CD4-positive, alpha-beta T cell treated with Interferon gamma for 1 hour (primary cell): ENCODE measurements around the gene NUDT3.
"Not testable (repeated sequence)": the region's sequence is repeated elsewhere in the genome, so short reads cannot be mapped to it uniquely, and the experiment has no call there.

ENCODE experiments used
- DNase-seq: peaks from one replicate; pipeline ENCODE4 v3.0.0-alpha.2; 2020

NUDT3 gene

DNA sequence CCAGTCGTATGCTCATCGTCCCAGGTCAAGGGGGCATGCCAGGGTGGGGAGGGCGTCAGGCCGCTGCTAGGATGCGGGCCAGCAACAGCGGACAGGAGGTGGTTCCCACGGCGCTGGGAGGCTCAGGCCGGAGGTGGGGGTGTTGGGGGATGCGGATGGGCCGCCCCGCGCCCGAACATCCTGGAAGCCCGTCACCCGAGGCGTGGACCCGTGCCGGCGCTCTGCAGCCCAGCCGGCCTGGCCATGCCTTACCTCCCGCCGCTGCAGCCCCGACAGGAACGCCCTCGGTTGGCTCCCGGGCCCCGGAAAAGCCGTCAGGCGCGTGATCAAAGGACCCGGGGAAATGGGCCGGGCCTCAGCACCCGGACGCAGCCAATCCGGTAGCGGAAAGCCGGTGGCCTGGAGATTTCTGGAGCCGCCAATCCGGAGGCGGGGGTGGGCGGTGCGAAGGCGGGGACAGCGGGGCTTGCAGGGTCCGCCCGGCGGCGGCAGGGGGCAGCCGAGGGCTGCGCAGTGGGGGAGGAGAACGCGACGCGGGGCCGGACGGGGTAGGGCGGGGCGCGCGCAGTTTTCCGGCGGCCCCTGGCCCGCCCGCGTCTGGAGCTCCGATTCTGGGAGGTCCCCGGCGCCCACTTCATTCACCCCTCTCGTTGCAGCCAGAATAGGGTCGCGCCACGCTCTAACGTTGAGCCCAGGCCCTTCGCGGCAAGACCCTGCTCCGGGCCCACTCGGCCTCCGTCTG is 143.6 kb downstream of the NUDT3 start, which contains the start of gene SMIM29:
TSS of gene SMIM29 (minus strand) at position 280 of the 742 bp plus-strand sequence. CDS start 1,215 bp downstream, outside the sequence.
- peak; percentile 95 for DNase-seq

DNA sequence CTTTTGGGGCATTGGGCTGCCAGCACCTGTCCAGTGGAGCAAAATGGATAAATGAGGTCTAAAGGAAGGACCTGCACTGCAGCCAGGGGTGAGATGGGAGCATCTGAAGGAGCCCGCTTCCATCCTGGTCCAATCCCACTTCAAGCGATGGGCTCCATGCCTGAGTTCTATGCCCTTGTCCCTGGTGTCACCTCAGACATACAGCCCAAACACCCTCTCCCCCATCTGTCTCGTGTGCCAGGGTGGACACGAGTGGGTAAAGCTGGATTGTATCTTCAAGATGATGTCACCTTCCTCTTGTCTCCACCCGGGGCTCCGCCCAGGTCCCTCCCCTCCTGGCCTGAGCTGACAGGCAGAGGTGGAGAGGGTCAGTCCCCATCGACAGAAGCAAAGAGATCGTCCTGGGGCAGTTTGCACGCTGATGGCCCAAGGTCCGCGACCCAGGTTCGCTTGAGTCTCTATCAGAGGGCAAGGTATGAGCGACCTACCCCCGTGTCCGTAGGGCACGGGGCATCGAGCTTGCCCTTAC is 144.2 kb downstream of the NUDT3 start:
- DNase-seq = peak; percentile 68

DNA sequence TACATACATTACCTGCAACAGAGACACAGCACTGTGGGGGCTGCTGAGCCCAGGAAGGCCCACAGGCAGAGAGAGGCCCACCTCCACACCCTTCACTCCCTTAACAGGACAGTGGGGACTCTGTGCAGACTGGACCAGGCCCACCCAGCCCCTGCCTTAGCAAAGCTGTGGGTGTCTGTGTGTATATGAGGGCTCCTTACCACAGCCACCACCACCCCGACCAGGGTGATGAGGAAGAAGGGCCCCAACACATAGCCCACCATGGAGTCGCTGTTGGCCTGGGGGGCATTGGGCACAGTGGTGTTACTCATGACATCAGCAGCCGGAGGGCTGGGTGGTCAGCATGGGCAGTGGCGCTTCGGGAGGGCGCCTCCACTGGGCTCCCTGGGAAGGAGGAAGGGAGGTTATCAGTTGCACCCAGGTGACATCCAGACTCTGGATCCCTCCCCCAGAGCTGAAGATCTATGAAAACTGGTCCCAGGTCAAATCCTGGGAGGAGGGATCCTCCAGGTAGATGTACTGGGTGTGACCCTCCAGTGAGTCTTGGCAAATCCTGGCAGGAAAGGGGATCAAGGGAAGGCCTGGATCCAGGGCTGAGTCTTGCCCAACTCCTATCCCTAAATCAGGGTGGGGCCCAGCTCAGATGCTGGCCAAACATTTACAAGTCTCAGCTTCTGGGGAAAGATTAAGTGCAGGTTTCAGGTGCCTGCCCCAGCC is 144.8 kb downstream of the NUDT3 start:
- no peak for DNase-seq

DNA sequence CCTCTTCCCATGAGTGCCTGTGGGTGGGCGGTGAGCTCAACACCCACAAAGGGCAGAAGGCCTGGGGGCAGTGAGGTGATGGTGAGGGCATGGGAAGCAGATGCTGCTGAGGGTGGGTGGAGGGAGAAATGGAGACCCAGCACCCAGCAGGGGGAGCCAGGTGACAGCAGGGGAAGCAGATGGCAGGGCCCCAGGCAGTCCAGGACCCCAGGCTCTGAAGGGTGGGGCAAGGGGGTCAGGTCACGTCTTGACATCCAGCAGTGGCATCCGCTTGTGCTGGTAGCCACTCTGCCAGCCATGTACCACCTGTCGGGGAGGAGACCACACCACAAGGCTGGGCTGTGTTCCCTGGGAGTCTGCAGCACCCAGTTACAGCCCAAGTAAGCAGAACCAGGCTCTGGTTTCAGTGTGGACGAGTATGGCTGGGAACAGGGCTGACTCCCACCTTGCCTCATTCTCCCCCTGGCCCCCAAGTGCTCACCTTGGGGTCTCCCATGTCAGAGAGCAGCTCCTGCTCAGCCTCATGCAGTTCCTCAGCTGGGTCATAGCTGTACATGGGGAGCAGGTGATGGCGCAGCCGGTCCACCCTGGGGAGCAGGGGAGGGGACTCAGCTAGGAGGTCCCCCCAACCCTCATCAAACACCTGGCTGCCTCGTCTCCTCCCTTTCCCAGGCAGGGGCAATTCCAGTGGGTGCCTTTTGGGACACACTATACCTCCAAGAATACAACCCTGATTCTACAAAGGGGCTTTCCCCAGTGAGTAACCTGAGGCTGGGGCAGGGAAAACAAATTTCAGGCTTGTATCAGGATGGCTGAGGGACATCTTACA is 145.7 kb downstream of the NUDT3 start:
- DNase-seq = peak; percentile 53

DNA sequence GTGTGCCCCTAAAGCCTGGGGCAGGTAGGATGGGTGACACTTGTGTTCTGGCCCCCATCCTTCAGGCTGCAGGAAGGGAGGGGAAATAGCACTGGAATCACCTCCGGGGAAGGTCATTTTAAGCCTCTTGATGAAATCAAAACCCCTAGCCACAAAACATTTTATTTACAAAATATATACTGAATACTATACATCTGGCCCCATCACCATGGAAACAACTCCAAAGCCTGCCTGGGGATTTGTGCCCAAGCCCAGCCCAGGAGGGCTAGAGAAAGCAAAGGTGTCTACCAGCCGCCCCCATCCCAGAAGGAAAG is 146.3 kb downstream of the NUDT3 start:
- no peak for DNase-seq

DNA sequence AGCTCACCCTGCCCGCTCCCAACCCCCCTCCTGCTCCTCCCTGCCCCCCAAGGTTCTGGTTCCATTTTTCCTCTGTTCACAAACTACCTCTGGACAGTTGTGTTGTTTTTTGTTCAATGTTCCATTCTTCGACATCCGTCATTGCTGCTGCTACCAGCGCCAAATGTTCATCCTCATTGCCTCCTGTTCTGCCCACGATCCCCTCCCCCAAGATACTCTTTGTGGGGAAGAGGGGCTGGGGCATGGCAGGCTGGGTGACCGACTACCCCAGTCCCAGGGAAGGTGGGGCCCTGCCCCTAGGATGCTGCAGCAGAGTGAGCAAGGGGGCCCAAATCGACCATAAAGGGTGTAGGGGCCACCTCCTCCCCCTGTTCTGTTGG is 146.7 kb downstream of the NUDT3 start:
- DNase-seq = not testable (repeated sequence)

DNA sequence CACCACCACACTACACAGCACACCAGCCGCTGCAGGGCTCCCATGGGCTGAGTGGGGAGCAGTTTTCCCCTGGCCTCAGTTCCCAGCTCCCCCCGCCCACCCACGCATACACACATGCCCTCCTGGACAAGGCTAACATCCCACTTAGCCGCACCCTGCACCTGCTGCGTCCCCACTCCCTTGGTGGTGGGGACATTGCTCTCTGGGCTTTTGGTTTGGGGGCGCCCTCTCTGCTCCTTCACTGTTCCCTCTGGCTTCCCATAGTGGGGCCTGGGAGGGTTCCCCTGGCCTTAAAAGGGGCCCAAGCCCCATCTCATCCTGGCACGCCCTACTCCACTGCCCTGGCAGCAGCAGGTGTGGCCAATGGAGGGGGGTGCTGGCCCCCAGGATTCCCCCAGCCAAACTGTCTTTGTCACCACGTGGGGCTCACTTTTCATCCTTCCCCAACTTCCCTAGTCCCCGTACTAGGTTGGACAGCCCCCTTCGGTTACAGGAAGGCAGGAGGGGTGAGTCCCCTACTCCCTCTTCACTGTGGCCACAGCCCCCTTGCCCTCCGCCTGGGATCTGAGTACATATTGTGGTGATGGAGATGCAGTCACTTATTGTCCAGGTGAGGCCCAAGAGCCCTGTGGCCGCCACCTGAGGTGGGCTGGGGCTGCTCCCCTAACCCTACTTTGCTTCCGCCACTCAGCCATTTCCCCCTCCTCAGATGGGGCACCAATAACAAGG is 147.3 kb downstream of the NUDT3 start:
- not testable (repeated sequence) for DNase-seq

DNA sequence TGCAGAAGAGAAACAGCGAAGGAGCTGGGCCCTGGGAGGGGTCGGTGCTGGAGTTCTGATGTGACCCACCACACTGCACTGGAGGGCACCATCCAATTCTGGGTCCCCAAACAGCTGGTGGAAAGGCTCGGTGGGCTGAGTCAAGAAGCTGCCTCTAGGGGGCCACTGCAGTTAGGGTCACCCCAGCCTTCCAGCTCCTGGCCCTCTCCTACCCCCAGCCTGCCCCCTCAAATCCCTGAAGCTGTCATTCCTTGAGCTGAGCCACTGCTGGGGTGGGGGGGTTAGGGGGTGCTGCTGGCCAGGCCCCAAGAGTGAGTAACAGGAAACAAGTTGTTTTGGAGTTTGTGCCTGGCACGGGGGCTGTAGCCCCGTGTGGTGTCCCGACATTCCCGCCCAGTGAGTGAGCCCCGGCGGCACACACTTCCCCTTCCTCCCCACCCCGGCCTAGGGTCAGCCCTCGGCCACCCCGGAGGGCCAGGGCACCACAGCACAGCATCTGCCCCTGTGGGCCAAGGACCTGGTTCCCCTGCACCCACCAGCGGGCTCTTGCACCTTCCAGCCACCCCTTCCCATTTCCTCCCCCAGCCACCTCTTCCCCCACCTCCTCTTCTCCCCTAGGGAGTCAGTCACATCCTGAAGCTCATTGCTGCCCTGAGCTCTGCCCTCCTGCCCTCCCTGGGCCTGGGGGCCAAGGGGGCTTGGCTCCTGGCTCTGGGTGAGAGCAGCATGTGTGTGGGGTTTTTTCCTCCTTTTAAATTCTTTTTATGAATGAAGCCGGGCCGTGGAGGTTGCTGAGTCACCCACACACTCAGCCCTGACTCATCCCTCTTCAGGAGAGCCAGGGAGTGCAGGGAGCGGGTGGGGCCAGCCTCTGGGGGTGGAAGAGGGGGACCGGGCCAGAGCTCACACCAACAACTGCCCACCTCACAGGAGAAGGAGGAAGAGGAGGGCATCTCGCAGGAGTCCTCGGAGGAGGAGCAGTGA is 148.3 kb downstream of the NUDT3 start:
- DNase-seq = peak; percentile 52

DNA sequence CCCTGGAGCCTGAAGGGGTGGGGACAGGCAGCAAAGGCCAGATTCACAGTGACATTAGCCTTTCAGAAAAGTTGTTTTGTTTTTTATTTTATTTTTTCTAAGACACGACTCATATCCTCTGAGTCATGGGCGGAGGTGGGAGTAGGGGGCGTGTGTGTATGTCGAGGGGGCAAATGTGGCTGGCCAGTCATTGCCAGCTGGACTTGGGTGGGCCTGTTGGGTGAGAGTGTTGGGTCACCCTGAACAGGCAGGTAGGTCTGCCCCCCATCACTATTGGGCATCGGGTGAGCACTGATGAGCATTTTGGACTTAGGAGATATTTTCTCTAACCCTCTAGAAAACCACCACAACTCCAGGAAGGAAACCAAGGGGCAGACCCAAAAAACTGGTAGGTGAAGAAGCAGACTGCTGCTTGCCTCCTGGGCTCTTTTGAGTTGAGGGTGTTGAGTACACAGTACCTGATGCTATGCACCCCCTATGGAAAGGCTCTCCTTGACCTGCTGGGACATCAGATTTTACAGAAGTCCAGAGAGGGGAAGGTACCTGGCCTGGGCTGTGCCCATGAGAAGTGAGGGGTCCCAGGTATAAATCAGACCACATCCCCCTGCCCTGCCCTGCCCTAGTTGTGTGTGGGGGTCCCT is 149.2 kb downstream of the NUDT3 start:
- no peak for DNase-seq

DNA sequence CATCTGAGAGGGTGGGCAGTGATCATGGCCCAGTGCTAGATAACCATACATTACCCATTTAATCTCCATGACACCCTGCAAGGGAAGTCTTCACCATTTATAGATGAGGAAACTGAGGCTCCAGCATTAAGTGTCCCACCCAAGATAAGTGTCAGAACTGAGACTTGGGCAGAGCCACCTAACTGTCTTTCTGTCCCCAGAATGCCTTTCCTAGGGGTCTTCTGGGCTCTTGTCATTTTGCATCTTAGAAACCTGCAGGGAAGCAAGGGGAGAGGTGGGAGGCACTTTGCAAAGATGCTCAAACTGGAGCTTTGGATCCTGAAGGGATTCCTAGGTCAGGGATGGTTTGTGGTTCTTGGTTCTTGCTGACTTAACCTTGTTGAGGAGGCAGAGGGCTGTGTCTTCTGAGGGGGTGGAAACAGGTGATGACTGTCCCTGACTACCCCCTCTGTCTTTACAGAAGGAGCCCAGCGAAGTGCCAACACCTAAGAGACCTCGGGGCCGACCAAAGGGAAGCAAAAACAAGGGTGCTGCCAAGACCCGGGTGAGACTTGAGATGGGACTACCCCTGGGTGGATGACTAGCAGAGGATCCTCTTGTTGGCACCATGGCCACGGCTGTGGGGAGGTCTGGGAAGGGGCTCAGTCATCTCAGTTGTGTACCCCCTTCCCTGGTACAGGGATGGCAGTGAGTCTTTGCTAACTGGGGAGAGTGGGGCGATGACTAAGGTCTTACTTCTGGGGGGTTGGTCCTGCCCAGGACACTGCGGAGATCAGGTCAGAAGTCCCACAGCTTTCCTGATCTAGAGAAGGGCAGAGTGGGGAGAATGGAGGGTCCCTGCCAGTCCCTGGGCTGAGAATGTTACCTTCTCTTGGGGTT is 150.0 kb downstream of the NUDT3 start:
- no peak for DNase-seq

DNA sequence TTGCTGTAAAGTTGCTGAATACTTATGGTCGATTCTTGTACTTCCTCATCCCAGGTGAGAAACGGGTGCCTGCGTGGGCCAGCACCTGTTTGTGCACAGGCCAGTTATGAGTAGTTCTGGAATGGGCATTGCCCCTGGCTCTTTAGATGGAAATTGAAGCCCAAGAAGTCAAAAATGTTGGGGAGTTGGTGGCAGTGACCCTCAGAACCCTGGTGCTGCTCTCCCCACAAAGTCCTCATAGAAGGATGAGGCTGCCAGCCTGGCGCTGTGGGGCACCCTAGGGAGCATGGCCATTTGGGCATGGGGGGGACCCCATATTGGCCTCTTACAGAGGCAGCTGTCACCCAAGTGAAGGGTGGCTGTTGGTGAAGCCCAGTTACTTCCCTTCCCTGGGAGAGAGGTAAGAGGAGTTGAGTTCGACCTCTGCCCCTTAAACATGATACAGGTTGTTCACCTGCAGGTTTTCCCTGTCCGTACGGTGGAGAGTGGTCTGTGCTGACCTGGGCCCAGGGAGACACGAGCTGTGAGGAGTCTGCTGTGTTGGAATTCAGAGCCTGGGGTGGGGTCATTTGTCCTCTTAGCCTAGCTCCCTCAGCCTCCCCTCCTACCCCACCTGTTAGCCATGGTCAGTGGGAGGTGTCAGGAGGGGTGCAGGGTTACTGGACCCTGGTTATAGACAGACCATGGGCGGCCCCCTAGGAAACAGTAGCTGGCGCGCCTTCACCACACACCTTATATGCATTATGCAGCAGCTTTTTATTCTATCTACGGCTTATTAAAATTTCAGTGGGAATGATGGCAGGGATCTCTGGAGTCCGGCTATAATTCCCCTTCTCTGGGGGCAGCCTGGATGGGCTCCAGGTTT is 150.9 kb downstream of the NUDT3 start:
- no peak for DNase-seq

DNA sequence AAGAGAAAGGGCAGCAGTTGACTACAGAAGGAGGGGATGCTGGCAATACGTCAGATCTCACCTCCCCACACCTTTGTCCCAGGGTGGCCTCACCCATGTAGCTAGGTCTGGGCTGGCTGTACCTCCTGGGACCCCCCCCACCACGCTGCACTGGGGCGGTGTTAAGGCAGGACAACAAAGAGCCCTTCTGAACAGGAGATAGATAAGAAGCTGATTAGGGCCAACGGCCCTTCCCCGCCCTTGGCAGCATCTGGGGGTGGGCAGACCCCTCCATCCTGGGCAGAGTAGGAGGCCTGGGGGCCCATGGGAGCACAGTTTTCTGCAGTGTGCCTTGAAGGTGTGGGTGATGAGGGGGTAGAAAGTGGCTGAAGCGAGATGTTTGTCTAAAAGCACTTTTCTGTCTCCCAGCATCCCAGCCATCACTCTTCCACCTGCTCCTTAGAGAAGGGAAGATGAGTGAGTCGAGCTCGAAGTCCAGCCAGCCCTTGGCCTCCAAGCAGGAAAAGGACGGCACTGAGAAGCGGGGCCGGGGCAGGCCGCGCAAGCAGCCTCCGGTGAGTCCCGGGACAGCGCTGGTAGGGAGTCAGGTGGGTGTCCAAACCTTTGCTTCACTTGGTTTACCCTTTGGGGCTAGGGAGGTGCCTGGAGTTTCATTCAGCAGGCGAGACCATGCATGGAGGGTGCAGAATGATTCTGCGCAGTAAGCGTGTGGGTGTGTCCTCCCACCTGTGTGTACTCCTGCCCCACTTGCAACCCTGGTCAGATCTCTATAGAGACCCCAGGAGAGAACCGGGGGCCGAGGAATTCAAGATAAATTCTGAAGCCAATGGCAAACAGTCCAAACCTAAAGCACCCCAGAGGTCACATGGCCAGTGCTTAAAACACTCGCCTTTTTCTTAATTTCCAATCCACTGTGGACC is 151.9 kb downstream of the NUDT3 start:
- DNase-seq = no peak

DNA sequence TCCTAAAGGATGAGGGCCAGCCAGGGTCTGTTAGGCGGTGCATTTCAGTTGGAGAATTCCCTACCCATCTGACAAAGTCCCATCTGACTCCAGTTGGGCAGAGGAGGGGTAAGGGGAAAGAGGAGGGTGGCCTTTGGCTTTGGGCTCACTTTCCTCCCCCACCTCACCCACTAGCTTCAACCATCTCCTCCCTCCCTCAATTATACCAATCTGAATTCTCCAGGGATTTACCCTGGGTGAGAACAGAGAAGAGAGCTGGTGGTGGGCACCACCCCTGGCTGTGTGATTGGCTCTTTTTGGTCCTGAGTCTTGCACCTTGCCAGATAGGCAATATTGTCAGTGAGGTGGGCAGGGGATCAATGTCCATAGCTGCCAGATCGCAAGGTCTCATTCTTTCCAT is 152.6 kb downstream of the NUDT3 start:
- no peak for DNase-seq

DNA sequence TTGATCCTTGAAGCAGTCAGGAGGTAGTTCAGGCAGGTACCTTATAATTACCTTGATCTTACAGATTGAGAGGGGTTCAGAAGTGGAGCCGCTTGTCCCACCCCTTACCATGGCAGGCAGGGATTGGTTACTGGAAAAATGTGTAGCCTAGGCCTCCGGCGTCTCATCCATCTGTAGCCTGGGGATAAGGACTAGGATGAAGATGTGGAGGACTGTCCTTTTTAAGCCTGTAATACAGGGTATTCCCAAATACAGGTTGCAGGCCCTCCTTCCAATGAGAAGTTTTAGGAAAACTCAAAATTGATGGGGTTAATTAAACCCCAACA is 153.0 kb downstream of the NUDT3 start:
- DNase-seq = no peak

DNA sequence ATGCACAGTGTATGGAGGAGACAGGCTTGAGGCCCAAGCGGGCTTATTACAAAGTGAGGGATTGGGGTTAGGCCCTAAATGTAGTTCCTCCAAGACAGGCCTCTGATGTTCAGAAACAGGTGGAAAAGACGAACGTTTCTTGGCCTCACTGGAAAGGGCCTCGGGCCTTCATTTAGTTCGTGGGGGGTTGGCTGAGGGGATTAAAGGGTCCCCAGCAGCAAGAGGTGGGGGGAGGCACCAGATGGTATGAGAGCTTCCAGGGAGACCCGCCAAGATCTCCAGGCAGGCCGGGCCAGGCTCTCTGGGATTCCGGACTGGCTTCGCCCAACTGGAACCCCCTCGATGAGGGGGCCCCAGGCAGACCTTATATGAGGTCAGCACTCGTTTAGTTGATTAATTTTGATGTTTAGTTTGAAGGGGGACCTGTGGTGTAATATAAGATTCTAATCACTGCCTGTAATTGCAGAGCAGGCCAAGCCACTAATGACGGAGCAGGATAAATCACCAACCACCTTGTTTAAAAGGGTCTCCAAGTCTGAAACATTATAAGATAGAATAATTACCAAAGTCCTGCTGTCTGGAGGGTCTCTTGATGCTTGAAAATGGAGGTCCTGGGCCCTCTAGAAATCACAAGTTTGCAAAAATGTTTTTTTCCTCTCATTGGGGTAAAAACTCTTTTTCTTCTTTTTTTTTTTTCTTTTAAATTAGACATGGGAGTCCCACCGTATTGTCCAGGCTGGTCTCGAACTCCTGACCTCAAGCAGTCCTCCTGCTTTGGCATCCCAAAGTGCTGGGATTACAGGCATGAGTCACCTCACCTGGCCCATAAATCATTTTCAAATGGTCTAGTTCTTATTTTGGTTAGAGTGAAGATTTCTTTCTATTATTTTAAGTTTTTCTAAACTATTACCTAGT is 153.6 kb downstream of the NUDT3 start:
- DNase-seq = no peak

DNA sequence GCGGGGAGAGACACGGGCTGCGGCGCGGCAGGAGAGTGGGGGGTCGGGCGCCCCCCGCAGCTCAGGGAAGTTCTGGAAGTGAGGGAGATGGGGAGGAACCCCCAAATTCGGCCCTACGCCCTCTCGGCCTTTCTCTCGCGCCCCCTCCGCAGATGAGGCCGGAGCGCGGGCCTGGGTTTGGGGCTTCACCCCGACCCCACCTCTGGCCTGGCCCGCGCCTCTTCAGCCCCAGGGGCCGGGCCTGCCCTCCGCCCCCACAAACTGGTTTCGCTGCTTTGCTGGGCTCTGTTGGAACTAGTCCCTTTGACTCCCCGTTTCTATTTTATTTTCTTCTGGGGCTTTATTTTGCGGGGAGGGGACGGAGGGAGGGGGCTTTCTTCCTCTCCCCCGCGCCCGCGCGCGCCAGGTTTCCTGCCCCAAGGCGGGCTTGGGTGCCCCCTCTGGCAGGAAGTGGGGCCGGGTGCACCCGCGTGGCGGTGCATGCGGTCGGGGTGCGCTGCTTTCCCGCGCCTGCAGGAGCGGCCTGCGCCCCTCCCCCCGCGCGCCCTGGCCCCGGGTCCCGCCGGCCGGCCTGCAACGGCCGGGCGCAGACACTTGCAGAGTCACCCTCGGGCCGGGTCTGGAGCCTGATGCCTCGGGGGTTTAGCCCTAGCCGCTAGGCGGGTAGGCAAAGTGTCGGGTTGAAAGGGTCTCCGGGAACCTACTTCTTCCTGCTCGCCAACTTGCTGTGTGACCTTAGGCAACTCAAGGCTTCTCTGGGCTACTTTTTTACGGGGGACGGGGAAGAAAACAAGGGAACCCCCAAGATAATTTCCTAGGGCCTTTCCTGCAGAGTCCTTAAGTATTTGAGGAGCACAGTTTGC is 154.5 kb downstream of the NUDT3 start:
- peak; percentile 68 for DNase-seq
